Mesenchymal stem cell (in vitro differentiated cells and primary cell): Measurements from ENCODE around the gene MINK1.

Experiments used
- DNase-seq: peaks from one replicate; pipeline ENCODE4 v3.0.0-alpha.2; 2013
- H2AFZ ChIP-seq: one replicate; pipeline ENCODE4 v1.6.1; 2013; ENCODE audit warnings: low read depth, mild to moderate bottlenecking, control low read depth, inconsistent platforms, low read length, moderate library complexity
- H2AK5ac ChIP-seq: 2 replicates; pipeline ENCODE4 v1.6.1; 2013; ENCODE audit warnings: low read length, moderate library complexity, mild to moderate bottlenecking, inconsistent platforms; ENCODE audit not compliant: severe bottlenecking
- H2BK120ac ChIP-seq: one replicate; pipeline ENCODE4 v1.6.1; 2013; ENCODE audit warnings: low read depth, mild to moderate bottlenecking, inconsistent platforms, low read length, moderate library complexity
- H2BK12ac ChIP-seq, 2 experiments: one replicate each; pipeline ENCODE4 v1.6.1; 2013; ENCODE audit warnings: inconsistent platforms in 2 of 2, low read length in 2 of 2, mild to moderate bottlenecking in 2 of 2, moderate library complexity in 2 of 2, control low read depth in 1 of 2
- H2BK15ac ChIP-seq: one replicate; pipeline ENCODE4 v1.6.1; 2013; ENCODE audit warnings: mild to moderate bottlenecking, low read depth, inconsistent platforms; ENCODE audit not compliant: poor library complexity, severe bottlenecking
- H2BK5ac ChIP-seq: 2 replicates; pipeline ENCODE4 v1.6.1; 2013; ENCODE audit warnings: low read depth, mild to moderate bottlenecking, low read length, control low read depth, inconsistent platforms; ENCODE audit not compliant: poor library complexity, severe bottlenecking
- H3K14ac ChIP-seq, 2 experiments: one replicate each; pipeline ENCODE4 v1.6.1; 2013; ENCODE audit warnings: inconsistent platforms in 2 of 2, low read length in 2 of 2, control low read depth in 1 of 2, mild to moderate bottlenecking in 1 of 2, moderate library complexity in 1 of 2
- H3K18ac ChIP-seq, 2 experiments: one replicate each; pipeline ENCODE4 v1.6.1; 2013; ENCODE audit warnings: inconsistent platforms in 2 of 2, low read length in 2 of 2, control low read depth in 1 of 2, low read depth in 1 of 2, mild to moderate bottlenecking in 1 of 2
- H3K23ac ChIP-seq, 2 experiments: one replicate each; pipeline ENCODE4 v1.6.1; 2013; ENCODE audit warnings: inconsistent platforms in 2 of 2, low read length in 2 of 2, mild to moderate bottlenecking in 2 of 2, moderate library complexity in 2 of 2, control low read depth in 1 of 2
- H3K27ac ChIP-seq: 2 replicates; pipeline ENCODE4 v1.5.1; 2013; ENCODE audit warnings: mild to moderate bottlenecking, moderate library complexity, low read length, control low read depth, inconsistent platforms; ENCODE audit not compliant: poor library complexity, severe bottlenecking
- H3K27me3 ChIP-seq, 2 experiments: 2 replicates each; pipeline versions ENCODE4 v1.6.1 to v1.7.0; 2013; ENCODE audit warnings: low read length in 2 of 2, mild to moderate bottlenecking in 2 of 2, moderate library complexity in 2 of 2, control low read depth in 1 of 2, inconsistent platforms in 1 of 2; ENCODE audit not compliant: control insufficient read depth in 1 of 2, insufficient read depth in 1 of 2
- H3K36me3 ChIP-seq, 2 experiments: 2 replicates each; pipeline versions ENCODE4 v1.6.1 to v1.7.0; 2013; ENCODE audit warnings: low read length in 2 of 2, control low read depth in 1 of 2, inconsistent platforms in 1 of 2, low read depth in 1 of 2, mild to moderate bottlenecking in 1 of 2; ENCODE audit not compliant: insufficient read depth in 2 of 2, control insufficient read depth in 1 of 2
- H3K4ac ChIP-seq, 2 experiments: one replicate each; pipeline ENCODE4 v1.6.1; 2013; ENCODE audit warnings: inconsistent platforms in 2 of 2, low read length in 2 of 2, mild to moderate bottlenecking in 2 of 2, moderate library complexity in 2 of 2, control low read depth in 1 of 2, low read depth in 1 of 2
- H3K4me1 ChIP-seq: 2 replicates; pipeline ENCODE4 v1.6.1; 2013; ENCODE audit warnings: low read depth, low read length, control low read depth; ENCODE audit not compliant: control insufficient read depth, insufficient read depth
- H3K4me2 ChIP-seq: 2 replicates; pipeline ENCODE4 v1.6.1; 2013; ENCODE audit warnings: low read length, mild to moderate bottlenecking, inconsistent platforms; ENCODE audit not compliant: poor library complexity, severe bottlenecking
- H3K4me3 ChIP-seq, 2 experiments: 2 replicates each; pipeline versions ENCODE4 v1.5.1 to v1.7.0; 2013; ENCODE audit warnings: low read length in 2 of 2, mild to moderate bottlenecking in 2 of 2, control low read depth in 1 of 2, low read depth in 1 of 2; ENCODE audit not compliant: insufficient read depth in 1 of 2
- H3K79me1 ChIP-seq: replicated peaks from 2 replicates; pipeline ENCODE4 v1.6.1; 2013; ENCODE audit warnings: mild to moderate bottlenecking, control low read depth, low read length, inconsistent platforms; ENCODE audit not compliant: poor library complexity, severe bottlenecking
- H3K9ac ChIP-seq: 2 replicates; pipeline ENCODE4 v1.7.0; 2013; ENCODE audit warnings: mild to moderate bottlenecking, low read length, moderate library complexity
- H3K9me3 ChIP-seq: 2 replicates; pipeline ENCODE4 v1.7.0; 2013; ENCODE audit warnings: mild to moderate bottlenecking, low read length; ENCODE audit not compliant: control insufficient read depth
- H4K8ac ChIP-seq: one replicate; pipeline ENCODE4 v1.6.1; 2013; ENCODE audit warnings: inconsistent platforms, mild to moderate bottlenecking, low read length, moderate library complexity
- H4K91ac ChIP-seq: one replicate; pipeline ENCODE4 v1.6.1; 2013; ENCODE audit warnings: mild to moderate bottlenecking, low read length, inconsistent platforms
- WGBS: methylation state at CpG from one replicate; pipeline ENCODE4 v1.1.7; 2013; ENCODE audit warnings: mixed read lengths; 5-methylcytosine and 5-hydroxymethylcytosine counted together

MINK1 gene

DNA sequence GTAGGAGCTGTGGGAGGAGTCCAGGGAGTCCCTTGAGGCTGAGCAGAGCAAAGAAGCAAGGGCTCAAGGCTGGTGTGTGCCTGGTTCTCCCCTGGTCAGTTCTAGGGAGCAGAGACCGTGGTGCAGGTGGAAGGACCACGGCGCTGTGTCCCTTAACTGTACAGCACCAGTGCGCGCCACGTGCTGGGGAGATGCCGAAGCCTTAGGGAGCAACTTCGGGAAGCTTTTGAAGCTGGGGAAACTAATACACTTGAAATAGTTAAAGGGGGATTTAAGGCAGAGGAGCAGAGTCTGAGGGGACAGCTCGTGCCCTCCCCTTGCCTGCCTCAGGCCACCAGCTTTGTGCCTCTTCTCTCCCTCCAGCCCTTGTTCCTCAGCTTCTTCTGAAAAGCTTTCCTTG, 27.5 kb downstream of the MINK1 start:
- Histone ChIP-seq H3K14ac (no peak overlapping the region), H3K18ac (no peak overlapping the region), H3K27ac (no peak overlapping the region), H3K4me3 (no peak overlapping the region), H3K4me2 (no peak overlapping the region), H3K79me1 (peaks cover 38% of the 10 kb centered on the region), H3K4me1 (peaks cover 13% of the 10 kb centered on the region), H3K9me3 (no peaks in the 10 kb centered on the region), H3K9ac (peak overlapping the region; percentile 27), H3K4ac (no peak overlapping the region), H3K27me3 (no peaks in the 10 kb centered on the region), H2BK15ac (no peak overlapping the region), H2AK5ac (no peak overlapping the region), H2BK120ac (no peak overlapping the region), H2BK12ac (no peak overlapping the region), H2AFZ (no peak overlapping the region), H3K36me3 (peaks cover 11 to 28% of the 10 kb centered on the region in 2 experiments), H3K23ac (no peak overlapping the region), H2BK5ac (no peak overlapping the region), H4K91ac (no peak overlapping the region), H4K8ac (no peak overlapping the region)
- DNase-seq: no peak
- 96% methylated on average over 9 of the region's 9 CpGs for WGBS

DNA sequence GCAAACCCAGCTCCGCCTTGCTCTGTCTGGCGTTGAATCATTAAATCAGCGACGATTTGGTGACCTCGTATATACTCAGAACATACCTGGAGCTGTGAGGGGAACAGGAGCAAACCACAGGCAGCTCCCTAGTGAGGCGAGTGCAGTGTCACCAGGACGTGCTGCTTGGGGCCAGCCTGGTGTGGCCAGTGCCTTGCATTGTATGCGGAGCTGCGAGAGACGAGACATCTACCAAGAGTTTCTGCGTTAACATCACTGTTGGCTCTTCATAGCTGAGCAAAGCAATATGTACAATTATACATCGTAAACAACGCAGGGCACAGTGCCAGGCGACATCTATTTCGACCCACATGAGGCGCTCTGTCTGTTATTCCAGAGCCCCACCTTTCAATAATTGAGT, 27.9 kb downstream of the MINK1 start:
- no peak overlapping the region for H3K23ac ChIP-seq
- H4K91ac ChIP-seq: no peak overlapping the region
- H2BK15ac ChIP-seq: no peak overlapping the region
- no peak overlapping the region for H3K14ac ChIP-seq
- H2BK12ac ChIP-seq: no peak overlapping the region
- no peak overlapping the region for H3K18ac ChIP-seq
- no peak overlapping the region for H2BK120ac ChIP-seq
- DNase-seq: no peak
- H4K8ac ChIP-seq: no peak overlapping the region
- H3K9me3 ChIP-seq: no peaks in the 10 kb centered on the region
- H2AK5ac ChIP-seq: no peak overlapping the region
- H3K4me2 ChIP-seq: no peak overlapping the region
- H3K79me1 ChIP-seq: peaks cover 40% of the 10 kb centered on the region
- H3K4me1 ChIP-seq: peaks cover 13% of the 10 kb centered on the region
- H3K9ac ChIP-seq: no peak overlapping the region
- no peak overlapping the region for H2BK5ac ChIP-seq
- no peak overlapping the region for H3K4me3 ChIP-seq
- H2AFZ ChIP-seq: no peak overlapping the region
- H3K4ac ChIP-seq: no peak overlapping the region
- H3K36me3 ChIP-seq: peaks cover 11 to 28% of the 10 kb centered on the region in 2 experiments
- H3K27me3 ChIP-seq: no peaks in the 10 kb centered on the region
- WGBS: 96% methylated on average over 16 of the region's 16 CpGs
- no peak overlapping the region for H3K27ac ChIP-seq

DNA sequence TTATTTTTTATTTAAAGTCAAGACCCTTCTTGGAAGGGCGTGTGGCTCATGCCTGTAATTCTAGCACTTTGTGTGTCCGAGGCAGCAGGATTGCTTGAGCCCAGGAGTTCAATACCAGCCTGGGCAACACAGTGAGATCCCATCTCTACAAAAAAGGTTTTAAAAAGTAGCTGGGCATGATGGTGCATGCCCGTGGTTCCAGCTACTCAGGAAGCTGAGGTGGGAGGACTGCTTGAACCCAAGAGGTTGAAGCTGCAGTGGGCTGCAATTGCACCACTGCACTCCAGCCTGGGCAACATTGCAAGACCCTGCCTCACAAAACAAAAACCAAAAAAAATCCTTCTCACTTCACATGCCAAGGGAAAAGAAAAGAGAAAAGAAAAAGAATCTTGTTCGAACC, 29.6 kb downstream of the MINK1 start:
- 86% methylated on average over 4 of the region's 4 CpGs for WGBS
- H4K91ac ChIP-seq: no peak overlapping the region
- H2BK5ac ChIP-seq: no peak overlapping the region

DNA sequence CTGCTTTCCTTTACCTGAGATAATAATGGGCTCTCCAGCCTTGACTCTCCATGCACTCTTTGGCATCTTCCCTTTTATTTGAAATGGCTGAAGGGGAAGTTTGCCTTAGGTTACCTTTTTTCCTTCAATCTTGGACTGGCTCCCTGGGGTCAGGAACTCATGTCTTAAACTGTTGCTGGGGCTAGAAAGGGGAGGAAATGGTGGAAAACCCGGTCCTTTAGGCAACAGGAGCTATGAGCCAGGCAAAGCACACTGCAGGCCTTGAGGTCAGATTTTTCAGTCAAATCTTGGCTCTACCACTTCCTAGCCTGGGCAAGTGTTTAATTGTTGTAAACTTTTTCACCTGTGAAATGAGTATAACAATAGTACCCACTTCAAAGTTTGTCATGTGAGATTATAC, 30.2 kb downstream of the MINK1 start:
- no peak overlapping the region for H3K27ac ChIP-seq
- H3K27me3 ChIP-seq: no peaks in the 10 kb centered on the region
- H3K4me2 ChIP-seq: no peak overlapping the region
- no peak overlapping the region for H4K91ac ChIP-seq
- no peak overlapping the region for H3K14ac ChIP-seq
- no peak overlapping the region for H3K4ac ChIP-seq
- H2BK12ac ChIP-seq: no peak overlapping the region
- no peak overlapping the region for H2BK120ac ChIP-seq
- H3K18ac ChIP-seq: no peak overlapping the region
- H2AFZ ChIP-seq: no peak overlapping the region
- H2BK15ac ChIP-seq: no peak overlapping the region
- H2AK5ac ChIP-seq: no peak overlapping the region
- H3K9ac ChIP-seq: no peak overlapping the region
- H2BK5ac ChIP-seq: no peak overlapping the region
- DNase-seq: no peak
- H3K23ac ChIP-seq: no peak overlapping the region
- H3K9me3 ChIP-seq: no peaks in the 10 kb centered on the region
- H3K4me1 ChIP-seq: peaks cover 6% of the 10 kb centered on the region
- peaks cover 7 to 18% of the 10 kb centered on the region in 2 experiments for H3K36me3 ChIP-seq
- peaks cover 29% of the 10 kb centered on the region for H3K79me1 ChIP-seq
- H3K4me3 ChIP-seq: no peak overlapping the region
- 100% methylated on average over 1 of the region's 1 CpG for WGBS
- H4K8ac ChIP-seq: no peak overlapping the region

More for the DNA sequence above, 29.6 kb downstream of the MINK1 start:
- H3K9ac ChIP-seq: no peak overlapping the region
- H3K14ac ChIP-seq: no peak overlapping the region
- peaks cover 9% of the 10 kb centered on the region for H3K4me1 ChIP-seq
- H3K27ac ChIP-seq: no peak overlapping the region
- no peaks in the 10 kb centered on the region for H3K27me3 ChIP-seq
- H3K4ac ChIP-seq: no peak overlapping the region
- no peak overlapping the region for H3K4me2 ChIP-seq
- H3K9me3 ChIP-seq: no peaks in the 10 kb centered on the region
- H3K23ac ChIP-seq: no peak overlapping the region
- peaks cover 7 to 18% of the 10 kb centered on the region in 2 experiments for H3K36me3 ChIP-seq
- H3K79me1 ChIP-seq: peaks cover 28% of the 10 kb centered on the region
- H2BK15ac ChIP-seq: no peak overlapping the region
- H2BK12ac ChIP-seq: no peak overlapping the region
- DNase-seq: no peak
- H2AK5ac ChIP-seq: no peak overlapping the region
- H2AFZ ChIP-seq: no peak overlapping the region
- no peak overlapping the region for H2BK120ac ChIP-seq
- H4K8ac ChIP-seq: no peak overlapping the region
- H3K18ac ChIP-seq: no peak overlapping the region
- H3K4me3 ChIP-seq: no peak overlapping the region
